Fibroblast of lung (primary cell): Measurements from ENCODE around the gene KLK7. TPM values are rescaled to one million over a fixed set of nuclear protein-coding genes. Genes with fewer than 3 reads are reported as not detected.

Experiments used
- DNase-seq, 2 donors: peaks; one replicate each; pipeline versions ENCODE4 v3.0.0 to v3.0.0-alpha.2; 2010; ENCODE audit warnings: low read depth in 2 of 2
- H2AFZ ChIP-seq: 2 replicates; pipeline ENCODE4 v1.5.1; 2012; ENCODE audit warnings: low read length, control low read depth, inconsistent platforms
- H3K27ac ChIP-seq: 2 replicates; pipeline ENCODE4 v1.5.1; 2011; ENCODE audit warnings: low read length, control low read depth; ENCODE audit not compliant: insufficient read depth
- H3K27me3 ChIP-seq: 2 replicates; pipeline ENCODE4 v1.5.1; 2011; ENCODE audit warnings: mild to moderate bottlenecking, low read length; ENCODE audit not compliant: control insufficient read depth, insufficient read depth
- H3K36me3 ChIP-seq: 2 replicates; pipeline ENCODE4 v1.5.1; 2011; ENCODE audit warnings: low read length; ENCODE audit not compliant: control insufficient read depth, insufficient read depth
- H3K4me1 ChIP-seq: 2 replicates; pipeline ENCODE4 v1.5.1; 2011; ENCODE audit warnings: low read length; ENCODE audit not compliant: control insufficient read depth, insufficient read depth; ENCODE audit errors: extremely low read depth
- H3K4me2 ChIP-seq: 2 replicates; pipeline ENCODE4 v1.5.1; 2011; ENCODE audit warnings: low read length, control low read depth; ENCODE audit not compliant: insufficient read depth; ENCODE audit errors: extremely low read depth
- H3K4me3 ChIP-seq, 4 experiments: fragments of 200-600 bp in 1 of 4; sonication (generic) in 1 of 4; replicated peaks in 1 of 4; 2 replicates each; pipeline ENCODE4 v1.5.1; 2011 to 2016; ENCODE audit warnings: low read length in 4 of 4, low read depth in 3 of 4, mild to moderate bottlenecking in 3 of 4, control low read depth in 2 of 4, inconsistent platforms in 1 of 4, mixed read lengths in 1 of 4; ENCODE audit not compliant: insufficient read depth in 1 of 4; ENCODE audit errors: control extremely low read depth in 1 of 4
- H3K79me2 ChIP-seq: 2 replicates; pipeline ENCODE4 v1.5.1; 2012; ENCODE audit warnings: mild to moderate bottlenecking, low read length, inconsistent platforms; ENCODE audit not compliant: control insufficient read depth, insufficient read depth
- H3K9ac ChIP-seq: 2 replicates; pipeline ENCODE4 v1.5.1; 2011; ENCODE audit warnings: mild to moderate bottlenecking, low read length, control low read depth; ENCODE audit not compliant: insufficient read depth
- H3K9me3 ChIP-seq: 2 replicates; pipeline ENCODE4 v1.5.1; 2012; ENCODE audit warnings: low read depth, low read length; ENCODE audit not compliant: control insufficient read depth, insufficient read depth
- H4K20me1 ChIP-seq: 2 replicates; pipeline ENCODE4 v1.5.1; 2011; ENCODE audit warnings: low read length; ENCODE audit not compliant: control insufficient read depth, insufficient read depth; ENCODE audit errors: extremely low read depth
- EZH2 ChIP-seq: IDR thresholded peaks from 2 replicates; pipeline ENCODE4 v1.5.1; 2012; ENCODE audit warnings: low read length, control low read depth, mild to moderate bottlenecking; ENCODE audit errors: missing control alignments
- polyA plus RNA-seq, 2 donors: library from polyadenylated mRNA; depleted of rRNA in 1 of 2; stranded (reverse) in 1 of 2; unstranded in 1 of 2; fragments of >200 nt; gene quantifications; 2 replicates each; pipeline ENCODE4 v1.2.1, GENCODE V29; 2011 to 2012; ENCODE audit warnings: missing spikeins in 1 of 2
- total RNA-seq: library from RNA; depleted of rRNA; stranded (reverse); fragments of >200 nt; gene quantifications from 2 replicates; pipeline ENCODE4 v1.2.1, GENCODE V29; 2014
- TF ChIP-seq, protein P1 (sequence below), 2 donors: IDR thresholded peaks in 1 of 2; conservative IDR thresholded peaks in 1 of 2; 1 replicate in 1 of 2; 2 replicates in 1 of 2; pipeline ENCODE4 v1.5.1; 2011 to 2012; ENCODE audit warnings: low read length in 2 of 2, control low read depth in 1 of 2, inconsistent platforms in 1 of 2, low read depth in 1 of 2, mild to moderate bottlenecking in 1 of 2

Gene KLK7
- total and polyA plus RNA-seq, 2 donors (not counting 1 experiment from before 2014, with no cell fraction given), result not detected

DNA sequence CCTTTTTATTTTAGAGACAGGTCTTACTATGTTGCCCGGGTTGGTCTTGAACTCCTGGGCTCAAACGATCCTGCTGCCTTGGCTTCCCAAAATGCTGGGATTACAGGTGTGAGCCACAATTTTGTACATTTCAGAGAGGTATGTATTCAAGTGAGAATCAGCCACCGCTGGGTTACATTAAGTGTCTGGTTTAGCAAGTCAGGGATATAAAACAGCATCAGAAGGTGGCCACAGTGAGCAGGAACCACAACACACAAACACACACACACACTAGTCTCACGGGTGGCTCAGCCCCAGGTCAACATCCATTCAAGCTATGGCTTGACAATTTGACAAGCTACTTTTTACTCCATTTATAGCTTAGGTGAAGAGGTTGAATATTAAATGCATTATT is 51.0 kb downstream of the KLK7 start:
- DNase-seq, result no peak
- TF ChIP-seq EZH2, result no peak
- TF ChIP-seq, protein P1, sequence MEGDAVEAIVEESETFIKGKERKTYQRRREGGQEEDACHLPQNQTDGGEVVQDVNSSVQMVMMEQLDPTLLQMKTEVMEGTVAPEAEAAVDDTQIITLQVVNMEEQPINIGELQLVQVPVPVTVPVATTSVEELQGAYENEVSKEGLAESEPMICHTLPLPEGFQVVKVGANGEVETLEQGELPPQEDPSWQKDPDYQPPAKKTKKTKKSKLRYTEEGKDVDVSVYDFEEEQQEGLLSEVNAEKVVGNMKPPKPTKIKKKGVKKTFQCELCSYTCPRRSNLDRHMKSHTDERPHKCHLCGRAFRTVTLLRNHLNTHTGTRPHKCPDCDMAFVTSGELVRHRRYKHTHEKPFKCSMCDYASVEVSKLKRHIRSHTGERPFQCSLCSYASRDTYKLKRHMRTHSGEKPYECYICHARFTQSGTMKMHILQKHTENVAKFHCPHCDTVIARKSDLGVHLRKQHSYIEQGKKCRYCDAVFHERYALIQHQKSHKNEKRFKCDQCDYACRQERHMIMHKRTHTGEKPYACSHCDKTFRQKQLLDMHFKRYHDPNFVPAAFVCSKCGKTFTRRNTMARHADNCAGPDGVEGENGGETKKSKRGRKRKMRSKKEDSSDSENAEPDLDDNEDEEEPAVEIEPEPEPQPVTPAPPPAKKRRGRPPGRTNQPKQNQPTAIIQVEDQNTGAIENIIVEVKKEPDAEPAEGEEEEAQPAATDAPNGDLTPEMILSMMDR (conservative IDR thresholded peaks at IDR 0.05 in 1 of 2, IDR thresholded peaks at IDR 0.05 in 1 of 2; ENCODE audit: low read depth in 1 of 2, low read length in 2 of 2), result no peak
- no peak overlapping the region for H3K4me3 ChIP-seq
- no peak overlapping the region for H2AFZ ChIP-seq
- no peak overlapping the region for H3K4me2 ChIP-seq
- no peaks in the 10 kb centered on the region for H3K36me3 ChIP-seq
- H3K27ac ChIP-seq, result no peak overlapping the region
- no peak overlapping the region for H3K9ac ChIP-seq
- no peaks in the 10 kb centered on the region for H3K4me1 ChIP-seq
- H3K27me3 ChIP-seq, result no peaks in the 10 kb centered on the region
- H3K9me3 ChIP-seq, result no peaks in the 10 kb centered on the region
- no peaks in the 10 kb centered on the region for H4K20me1 ChIP-seq
- no peaks in the 10 kb centered on the region for H3K79me2 ChIP-seq

DNA sequence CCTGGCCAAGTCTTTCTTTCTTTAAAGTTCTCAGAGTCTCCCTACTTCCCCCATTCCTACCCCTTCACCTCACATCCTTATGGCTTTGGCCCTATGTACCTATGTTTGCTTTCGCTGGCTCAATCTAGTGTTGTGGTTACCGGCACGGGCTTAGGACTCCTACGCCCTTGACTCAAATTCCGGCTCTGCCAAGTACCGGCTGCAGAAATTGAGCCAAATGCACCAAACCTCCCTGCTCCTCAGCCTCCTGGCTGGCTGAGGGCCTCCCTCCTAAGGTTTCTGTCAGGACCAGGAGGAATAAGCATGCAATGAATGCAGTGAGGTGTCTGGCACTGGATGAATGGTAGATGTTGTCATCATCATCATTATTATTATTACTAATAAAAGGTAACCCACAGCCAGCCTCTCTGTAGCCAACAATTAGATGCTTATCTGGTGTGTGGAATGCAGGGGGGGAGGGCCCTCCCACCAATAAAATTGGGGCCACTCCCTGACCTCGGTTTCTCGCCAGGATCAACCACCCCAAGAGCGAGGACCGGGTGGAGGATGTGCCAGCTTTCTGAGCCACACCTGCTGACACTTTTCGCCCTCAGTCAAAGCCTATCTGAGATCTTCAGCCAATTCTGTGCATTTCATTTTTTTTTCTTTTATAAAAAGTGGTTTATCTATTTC is 51.6 kb downstream of the KLK7 start:
- Histone ChIP-seq H3K4me1 (no peaks in the 10 kb centered on the region), H3K27ac (no peak overlapping the region), H3K9me3 (no peaks in the 10 kb centered on the region), H4K20me1 (no peaks in the 10 kb centered on the region), H2AFZ (no peak overlapping the region), H3K9ac (no peak overlapping the region), H3K27me3 (no peaks in the 10 kb centered on the region), H3K4me2 (no peak overlapping the region), H3K4me3 (no peak overlapping the region), H3K79me2 (no peaks in the 10 kb centered on the region), H3K36me3 (no peaks in the 10 kb centered on the region)
- no peak for DNase-seq
- TF ChIP-seq, protein P1 (conservative IDR thresholded peaks at IDR 0.05 in 1 of 2, IDR thresholded peaks at IDR 0.05 in 1 of 2; ENCODE audit: low read depth in 1 of 2, low read length in 2 of 2), result no peak
- TF ChIP-seq EZH2, result no peak

DNA sequence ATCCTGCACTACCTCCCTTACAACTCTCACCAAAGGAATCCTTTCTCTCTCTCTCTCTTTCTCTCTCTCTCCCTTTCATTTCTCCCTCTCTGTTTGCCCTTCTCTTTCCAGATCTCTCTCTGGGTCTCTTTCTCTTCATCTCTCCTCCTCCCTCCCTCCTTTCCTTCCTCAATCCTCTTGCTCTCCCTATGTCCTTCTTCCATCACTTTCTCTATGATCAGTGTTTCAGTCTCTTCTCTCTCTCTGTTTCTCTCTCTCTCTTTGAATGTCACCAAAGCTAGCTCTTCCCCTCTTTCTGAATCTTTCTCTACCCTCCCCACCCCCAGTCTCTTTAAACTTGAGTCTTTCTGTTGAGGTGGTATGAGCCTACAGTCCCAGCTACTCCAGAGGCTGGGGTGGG is 52.7 kb downstream of the KLK7 start:
- Histone ChIP-seq H3K79me2 (no peaks in the 10 kb centered on the region), H3K27me3 (no peaks in the 10 kb centered on the region), H3K36me3 (no peaks in the 10 kb centered on the region), H3K9me3 (no peaks in the 10 kb centered on the region), H3K4me3 (no peak overlapping the region), H3K9ac (no peak overlapping the region), H3K4me2 (no peak overlapping the region), H2AFZ (no peak overlapping the region), H3K4me1 (no peaks in the 10 kb centered on the region), H4K20me1 (no peaks in the 10 kb centered on the region), H3K27ac (no peak overlapping the region)
- TF ChIP-seq, protein P1 (conservative IDR thresholded peaks at IDR 0.05 in 1 of 2, IDR thresholded peaks at IDR 0.05 in 1 of 2; ENCODE audit: low read depth in 1 of 2, low read length in 2 of 2), result no peak
- TF ChIP-seq EZH2, result no peak
- no peak for DNase-seq
